ENCODE measurements around the gene SERINC3. TPM values are rescaled to one million over a fixed set of nuclear protein-coding genes. Genes with fewer than 3 reads are reported as not detected.

Gene SERINC3
- total RNA-seq, 5 donors from 2014 or later (not counting 1 experiment from before 2014, with no cell fraction given): 60.5 to 83.0 (median 78.4) TPM

GRCh38 chr20:44549123-44549522, 27.3 kb upstream of the SERINC3 start:
- Mint-ChIP-seq H3K4me1 (peaks cover 8 to 18% (median 15%) of the 10 kb centered on the region in 3 donors), H3K4me3 (no peak overlapping the region), H3K9me3 (no peaks in the 10 kb centered on the region), H3K36me3 (no peaks in the 10 kb centered on the region), H3K27me3 (peaks cover 0 to 4% of the 10 kb centered on the region in 2 donors), H3K27ac (no peak overlapping the region)
- WGBS (ENCODE audit: insufficient coverage): no CpG with 5 or more reads among the region's 4 CpGs
- Histone ChIP-seq H3K36me3 (ENCODE audit: control insufficient read depth in 2 of 2, extremely low read depth in 1 of 2, insufficient read depth in 1 of 2, low read length in 1 of 2) (no peaks in the 10 kb centered on the region), H3K27ac (ENCODE audit: low read length) (no peak overlapping the region), H3K27me3 (replicated peaks in 1 of 2; ENCODE audit: control insufficient read depth in 2 of 2, extremely low read depth in 1 of 2, insufficient read depth in 2 of 2, low read length in 1 of 2) (no peaks in the 10 kb centered on the region), H3K4me3 (ENCODE audit: control insufficient read depth in 1 of 2, extremely low read depth in 1 of 2, low read length in 1 of 2) (no peak overlapping the region), H3K9me3 (no peaks in the 10 kb centered on the region), H3K4me1 (ENCODE audit: control insufficient read depth in 1 of 2, extremely low read depth in 1 of 2, insufficient read depth in 2 of 2, low read length in 2 of 2) (peaks cover 0 to 2% of the 10 kb centered on the region in 2 experiments)
- DNase-seq (no peak), ATAC-seq (replicated peaks in 1 of 4) (no peak)
- ChIA-PET POLR2A (interaction anchor here in 1 of 2 donors (0.6 kb wide), 1 partner anchor 342 kb away, joined by 3 read pairs; no protein-coding TSS in a partner anchor), CTCF (no interaction called here)

DNA sequence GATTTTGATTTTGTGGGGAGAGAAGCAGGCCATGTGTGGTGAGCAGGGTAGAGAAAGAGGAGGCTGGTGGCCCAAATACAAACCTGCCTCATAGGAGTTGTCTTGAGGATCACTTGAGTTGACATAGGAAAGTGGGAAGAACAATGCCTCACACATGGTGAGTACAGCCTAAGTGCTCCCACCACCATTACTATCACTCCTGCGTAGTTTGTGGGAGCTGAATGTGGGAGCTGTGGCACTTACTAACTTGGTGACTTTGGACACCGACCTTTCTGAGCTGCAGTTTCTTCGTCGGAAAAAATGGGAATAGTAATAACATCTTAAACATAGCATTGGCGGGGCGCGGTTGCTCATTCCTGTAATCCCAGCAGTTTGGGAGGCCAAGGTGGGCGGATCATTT, 25.5 kb upstream of the SERINC3 start:
- H3K9me3 ChIP-seq: no peaks in the 10 kb centered on the region
- no peaks in the 10 kb centered on the region for H3K36me3 Mint-ChIP-seq
- H3K9me3 Mint-ChIP-seq: no peaks in the 10 kb centered on the region
- no peaks in the 10 kb centered on the region for H3K36me3 ChIP-seq (ENCODE audit: control insufficient read depth in 2 of 2, extremely low read depth in 1 of 2, insufficient read depth in 1 of 2, low read length in 1 of 2)
- peaks cover 0 to 4% of the 10 kb centered on the region in 2 donors for H3K27me3 Mint-ChIP-seq
- no peak overlapping the region for H3K27ac Mint-ChIP-seq
- 100% methylated on average over 3 of the region's 8 CpGs for WGBS (ENCODE audit: insufficient coverage)
- no peak overlapping the region for H3K27ac ChIP-seq (ENCODE audit: low read length)
- CTCF ChIA-PET: no interaction called here
- H3K4me1 ChIP-seq (ENCODE audit: control insufficient read depth in 1 of 2, extremely low read depth in 1 of 2, insufficient read depth in 2 of 2, low read length in 2 of 2): no peaks in the 10 kb centered on the region
- no peak overlapping the region for H3K4me3 ChIP-seq (ENCODE audit: control insufficient read depth in 1 of 2, extremely low read depth in 1 of 2, low read length in 1 of 2)
- H3K4me3 Mint-ChIP-seq: no peak overlapping the region
- DNase-seq (no peak), ATAC-seq (replicated peaks in 1 of 4) (no peak)
- no peaks in the 10 kb centered on the region for H3K27me3 ChIP-seq (replicated peaks in 1 of 2; ENCODE audit: control insufficient read depth in 2 of 2, extremely low read depth in 1 of 2, insufficient read depth in 2 of 2, low read length in 1 of 2)
- H3K4me1 Mint-ChIP-seq: peaks cover 0 to 4% (median under 1%) of the 10 kb centered on the region in 3 donors
- POLR2A ChIA-PET: no interaction called here

GRCh38 chr20:44544263-44544662, 22.4 kb upstream of the SERINC3 start:
- Histone ChIP-seq H3K27ac (ENCODE audit: low read length) (no peak overlapping the region), H3K4me1 (ENCODE audit: control insufficient read depth in 1 of 2, extremely low read depth in 1 of 2, insufficient read depth in 2 of 2, low read length in 2 of 2) (no peaks in the 10 kb centered on the region), H3K27me3 (replicated peaks in 1 of 2; ENCODE audit: control insufficient read depth in 2 of 2, extremely low read depth in 1 of 2, insufficient read depth in 2 of 2, low read length in 1 of 2) (peaks cover 0 to 3% of the 10 kb centered on the region in 2 experiments), H3K4me3 (ENCODE audit: control insufficient read depth in 1 of 2, extremely low read depth in 1 of 2, low read length in 1 of 2) (no peak overlapping the region), H3K9me3 (no peaks in the 10 kb centered on the region), H3K36me3 (ENCODE audit: control insufficient read depth in 2 of 2, extremely low read depth in 1 of 2, insufficient read depth in 1 of 2, low read length in 1 of 2) (no peaks in the 10 kb centered on the region)
- H3K4me3 Mint-ChIP-seq: no peak overlapping the region
- H3K36me3 Mint-ChIP-seq: no peaks in the 10 kb centered on the region
- no CpG with 5 or more reads among the region's 5 CpGs for WGBS (ENCODE audit: insufficient coverage)
- CTCF ChIA-PET: no interaction called here
- no peak for DNase-seq
- H3K27ac Mint-ChIP-seq: no peak overlapping the region
- ATAC-seq (replicated peaks in 1 of 4): no peak
- H3K27me3 Mint-ChIP-seq: peaks cover 0 to 6% of the 10 kb centered on the region in 2 donors
- H3K4me1 Mint-ChIP-seq: no peaks in the 10 kb centered on the region
- POLR2A ChIA-PET: interaction anchor here in 1 of 2 donors (0.6 kb wide), 1 partner anchor 14 kb away, joined by 7 read pairs; no protein-coding TSS in a partner anchor
- no peaks in the 10 kb centered on the region for H3K9me3 Mint-ChIP-seq

DNA sequence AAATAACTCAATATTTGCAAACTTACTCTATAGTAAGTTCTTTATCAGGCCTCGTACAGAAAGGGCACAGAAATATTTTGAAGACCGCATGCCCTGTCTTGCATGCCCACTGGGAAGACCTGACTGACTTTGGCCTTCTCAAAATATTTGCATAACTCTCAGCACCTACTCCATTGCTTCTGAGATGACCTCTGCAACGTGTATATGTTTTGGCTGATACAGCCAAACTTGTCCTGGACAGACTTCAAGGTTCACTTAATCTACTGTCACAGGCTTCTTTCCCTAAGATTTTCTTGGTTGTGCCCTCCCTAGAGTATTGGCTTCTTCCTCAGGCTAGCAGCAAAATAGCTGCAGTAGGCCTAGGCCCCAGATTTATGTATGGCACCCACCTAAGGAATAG, 21.5 kb upstream of the SERINC3 start:
- Histone ChIP-seq H3K9me3 (no peaks in the 10 kb centered on the region), H3K27me3 (replicated peaks in 1 of 2; ENCODE audit: control insufficient read depth in 2 of 2, extremely low read depth in 1 of 2, insufficient read depth in 2 of 2, low read length in 1 of 2) (peaks cover 0 to 3% of the 10 kb centered on the region in 2 experiments), H3K36me3 (ENCODE audit: control insufficient read depth in 2 of 2, extremely low read depth in 1 of 2, insufficient read depth in 1 of 2, low read length in 1 of 2) (no peaks in the 10 kb centered on the region), H3K27ac (ENCODE audit: low read length) (no peak overlapping the region), H3K4me3 (ENCODE audit: control insufficient read depth in 1 of 2, extremely low read depth in 1 of 2, low read length in 1 of 2) (no peak overlapping the region), H3K4me1 (ENCODE audit: control insufficient read depth in 1 of 2, extremely low read depth in 1 of 2, insufficient read depth in 2 of 2, low read length in 2 of 2) (no peaks in the 10 kb centered on the region)
- POLR2A ChIA-PET: interaction anchor here in 1 of 2 donors (0.7 kb wide), 1 partner anchor 10 kb away, joined by 10 read pairs; no protein-coding TSS in a partner anchor
- no peak for ATAC-seq (replicated peaks in 1 of 4)
- Mint-ChIP-seq H3K36me3 (no peaks in the 10 kb centered on the region), H3K4me3 (no peak overlapping the region), H3K9me3 (no peaks in the 10 kb centered on the region), H3K27me3 (peaks cover 0 to 6% of the 10 kb centered on the region in 2 donors), H3K27ac (no peak overlapping the region), H3K4me1 (no peaks in the 10 kb centered on the region)
- CTCF ChIA-PET: no interaction called here
- WGBS (ENCODE audit: insufficient coverage): 87% methylated on average over 3 of the region's 3 CpGs
- no peak for DNase-seq

- Histone ChIP-seq H3K4me1 (ENCODE audit: control insufficient read depth in 1 of 2, extremely low read depth in 1 of 2, insufficient read depth in 2 of 2, low read length in 2 of 2) (no peaks in the 10 kb centered on the region), H3K27ac (ENCODE audit: low read length) (no peak overlapping the region), H3K36me3 (ENCODE audit: control insufficient read depth in 2 of 2, extremely low read depth in 1 of 2, insufficient read depth in 1 of 2, low read length in 1 of 2) (no peaks in the 10 kb centered on the region), H3K27me3 (replicated peaks in 1 of 2; ENCODE audit: control insufficient read depth in 2 of 2, extremely low read depth in 1 of 2, insufficient read depth in 2 of 2, low read length in 1 of 2) (peaks cover 0 to 3% of the 10 kb centered on the region in 2 experiments), H3K4me3 (ENCODE audit: control insufficient read depth in 1 of 2, extremely low read depth in 1 of 2, low read length in 1 of 2) (no peak overlapping the region), H3K9me3 (no peaks in the 10 kb centered on the region)
- POLR2A ChIA-PET: interaction anchor here in 1 of 2 donors (0.7 kb wide), 1 partner anchor 1265 kb away, joined by 3 read pairs; no protein-coding TSS in a partner anchor
- no CpG with 5 or more reads among the region's 1 CpG for WGBS (ENCODE audit: insufficient coverage)
- no peak overlapping the region for H3K27ac Mint-ChIP-seq
- no peaks in the 10 kb centered on the region for H3K4me1 Mint-ChIP-seq
- DNase-seq: no peak
- CTCF ChIA-PET: no interaction called here
- no peaks in the 10 kb centered on the region for H3K9me3 Mint-ChIP-seq
- no peaks in the 10 kb centered on the region for H3K36me3 Mint-ChIP-seq
- ATAC-seq (replicated peaks in 1 of 4): no peak
- H3K27me3 Mint-ChIP-seq: peaks cover 0 to 6% of the 10 kb centered on the region in 2 donors
- no peak overlapping the region for H3K4me3 Mint-ChIP-seq
Observed at GRCh38 chr20:44542890-44543289, 21.0 kb upstream of the SERINC3 start.

- H3K27ac Mint-ChIP-seq: no peak overlapping the region
- no peak for ATAC-seq (replicated peaks in 1 of 4)
- peaks cover 0 to 3% of the 10 kb centered on the region in 2 experiments for H3K27me3 ChIP-seq (replicated peaks in 1 of 2; ENCODE audit: control insufficient read depth in 2 of 2, extremely low read depth in 1 of 2, insufficient read depth in 2 of 2, low read length in 1 of 2)
- H3K36me3 Mint-ChIP-seq: no peaks in the 10 kb centered on the region
- H3K4me1 ChIP-seq (ENCODE audit: control insufficient read depth in 1 of 2, extremely low read depth in 1 of 2, insufficient read depth in 2 of 2, low read length in 2 of 2): no peaks in the 10 kb centered on the region
- no peak for DNase-seq
- H3K4me3 Mint-ChIP-seq: no peak overlapping the region
- peaks cover 0 to 2% of the 10 kb centered on the region in 2 donors for H3K27me3 Mint-ChIP-seq
- H3K9me3 Mint-ChIP-seq: no peaks in the 10 kb centered on the region
- no peak overlapping the region for H3K4me3 ChIP-seq (ENCODE audit: control insufficient read depth in 1 of 2, extremely low read depth in 1 of 2, low read length in 1 of 2)
- no peaks in the 10 kb centered on the region for H3K4me1 Mint-ChIP-seq
- WGBS (ENCODE audit: insufficient coverage): 100% methylated on average over 2 of the region's 4 CpGs
- no peaks in the 10 kb centered on the region for H3K36me3 ChIP-seq (ENCODE audit: control insufficient read depth in 2 of 2, extremely low read depth in 1 of 2, insufficient read depth in 1 of 2, low read length in 1 of 2)
- CTCF ChIA-PET: interaction anchor here in 1 of 2 donors (0.9 kb wide), 1 partner anchor 27 kb away, joined by 5 read pairs; no protein-coding TSS in a partner anchor
- H3K27ac ChIP-seq (ENCODE audit: low read length): no peak overlapping the region
- no peaks in the 10 kb centered on the region for H3K9me3 ChIP-seq
- POLR2A ChIA-PET: interaction anchor here (0.6 to 1.0 kb wide), 5 partner anchors 20 to 1266 kb away, joined by 3 to 12 read pairs (median 4); partner anchors contain the start of gene SERINC3 (in 1 of the 2)
Observed at GRCh38 chr20:44541992-44542391, 20.1 kb upstream of the SERINC3 start.

Measured in T-cell (primary cell).